BE2C (cell line): ENCODE data around the gene COL4A2.

Experiments
- DNase-seq: peaks from one replicate; pipeline ENCODE4 v3.0.0-alpha.2; 2020
- H3K27me3 ChIP-seq: fragments of 250-450 bp; sonication (Bioruptor Pico); 2 replicates; pipeline ENCODE4 v1.5.1; 2020; ENCODE audit warnings: mild to moderate bottlenecking
- H3K36me3 ChIP-seq: fragments of 250-450 bp; sonication (Bioruptor Pico); 2 replicates; pipeline ENCODE4 v1.5.1; 2020; ENCODE audit warnings: mild to moderate bottlenecking
- H3K4me1 ChIP-seq: fragments of 250-450 bp; sonication (Bioruptor Pico); 2 replicates; pipeline ENCODE4 v1.5.1; 2020
- H3K4me3 ChIP-seq: 2 replicates; pipeline ENCODE4 v1.5.1; 2011; ENCODE audit warnings: low read depth, low read length
- H3K9me3 ChIP-seq: fragments of 250-450 bp; sonication (Bioruptor Pico); 2 replicates; pipeline ENCODE4 v1.5.1; 2020
- CTCF ChIP-seq: IDR thresholded peaks from 2 replicates; pipeline ENCODE4 v1.5.1; 2012; ENCODE audit warnings: mild to moderate bottlenecking, low read depth, low read length

COL4A2 gene

GRCh38 chr13:110414283-110414682 lies 107.2 kb downstream of the COL4A2 start:
- DNase-seq = no peak
- Histone ChIP-seq H3K27me3 (no peaks in the 10 kb centered on the region), H3K4me3 (no peak overlapping the region), H3K9me3 (no peaks in the 10 kb centered on the region; the same call in 1 of the 2 replicates), H3K36me3 (no peaks in the 10 kb centered on the region), H3K4me1 (peaks cover 4% of the 10 kb centered on the region)
- TF ChIP-seq CTCF = no peak

GRCh38 chr13:110414931-110415330 lies 107.8 kb downstream of the COL4A2 start:
- H3K4me1 ChIP-seq = peaks cover 4% of the 10 kb centered on the region
- TF ChIP-seq CTCF = no peak
- no peak overlapping the region for H3K4me3 ChIP-seq
- no peaks in the 10 kb centered on the region for H3K36me3 ChIP-seq
- no peaks in the 10 kb centered on the region; the same call in 1 of the 2 replicates for H3K9me3 ChIP-seq
- DNase-seq = no peak
- H3K27me3 ChIP-seq = no peaks in the 10 kb centered on the region

GRCh38 chr13:110415669-110416068 lies 108.6 kb downstream of the COL4A2 start:
- no peak for DNase-seq
- H3K9me3 ChIP-seq = no peaks in the 10 kb centered on the region; the same call in 1 of the 2 replicates
- no peak overlapping the region for H3K4me3 ChIP-seq
- no peaks in the 10 kb centered on the region for H3K36me3 ChIP-seq
- H3K27me3 ChIP-seq = no peaks in the 10 kb centered on the region
- no peak for TF ChIP-seq CTCF
- peaks cover 4% of the 10 kb centered on the region for H3K4me1 ChIP-seq

GRCh38 chr13:110416131-110417025 lies 109.3 kb downstream of the COL4A2 start:
- no peak overlapping the region for H3K4me3 ChIP-seq
- no peaks in the 10 kb centered on the region for H3K36me3 ChIP-seq
- H3K27me3 ChIP-seq = no peaks in the 10 kb centered on the region
- DNase-seq = no peak
- TF ChIP-seq CTCF = no peak
- H3K9me3 ChIP-seq = no peaks in the 10 kb centered on the region; the same call in 1 of the 2 replicates
- peaks cover 4% of the 10 kb centered on the region for H3K4me1 ChIP-seq

- no peak for TF ChIP-seq CTCF
- H3K4me3 ChIP-seq = no peak overlapping the region
- no peaks in the 10 kb centered on the region for H3K36me3 ChIP-seq
- no peaks in the 10 kb centered on the region for H3K27me3 ChIP-seq
- H3K4me1 ChIP-seq = no peaks in the 10 kb centered on the region
- no peaks in the 10 kb centered on the region for H3K9me3 ChIP-seq
- no peak for DNase-seq
Observed at GRCh38 chr13:110418944-110419343, 111.9 kb downstream of the COL4A2 start.

- no peaks in the 10 kb centered on the region for H3K27me3 ChIP-seq
- H3K9me3 ChIP-seq = no peaks in the 10 kb centered on the region
- no peaks in the 10 kb centered on the region for H3K36me3 ChIP-seq
- DNase-seq = no peak
- TF ChIP-seq CTCF = no peak
- no peak overlapping the region for H3K4me3 ChIP-seq
- no peaks in the 10 kb centered on the region for H3K4me1 ChIP-seq
Observed at GRCh38 chr13:110419381-110419791, 112.3 kb downstream of the COL4A2 start.
